GM12874 (cell line): ENCODE data around the gene GKN1.

Experiments used
- CTCF ChIP-seq: IDR thresholded peaks from 2 replicates; pipeline ENCODE4 v1.5.1; 2011; ENCODE audit warnings: low read depth, mild to moderate bottlenecking, control low read depth, low read length, moderate library complexity; ENCODE audit not compliant: insufficient read depth

The GKN1 gene

DNA sequence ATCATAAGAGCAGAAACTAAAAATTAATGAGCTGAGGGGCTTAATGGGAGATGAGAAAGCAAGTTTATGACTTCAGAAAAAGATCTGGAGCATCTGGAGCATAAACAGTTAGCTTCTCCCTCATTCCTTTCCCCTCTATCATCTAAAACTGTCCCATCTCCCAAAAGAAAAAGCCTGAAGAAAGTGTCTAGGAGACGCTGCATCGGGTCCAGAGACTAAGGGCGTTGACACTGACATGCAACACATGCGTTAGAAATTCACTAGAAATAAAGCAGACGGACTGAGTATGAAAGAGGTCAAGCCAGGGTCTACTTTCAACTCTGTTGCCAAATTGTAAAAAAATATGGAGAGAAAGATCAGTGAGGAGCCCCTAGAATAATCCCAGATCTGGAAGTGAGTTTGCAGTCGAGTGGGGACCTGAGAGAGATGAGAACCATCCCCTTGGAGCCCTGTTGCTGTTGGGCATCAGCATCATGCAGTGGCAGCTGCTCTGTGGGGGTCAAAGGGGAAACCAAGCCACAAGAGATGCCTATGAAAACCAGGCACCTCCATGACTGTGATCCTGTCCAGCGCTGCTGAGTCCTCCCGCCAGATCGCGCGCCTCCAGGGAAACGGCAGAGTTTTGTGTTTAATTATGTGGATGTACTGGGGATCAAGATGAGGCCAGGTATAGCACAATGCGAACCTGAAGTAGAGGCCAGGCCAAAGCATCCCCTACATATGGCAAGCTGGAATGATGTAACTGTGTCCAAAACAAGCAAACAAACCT lies 52.4 kb downstream of the GKN1 start:
- no peak for TF ChIP-seq CTCF
